Jurkat, Clone E6-1 (cell line): ENCODE measurements around the gene PDE6C.
"Not testable (repeated sequence)": the region's sequence is repeated elsewhere in the genome, so short reads cannot be mapped to it uniquely, and the experiment has no call there.

Experiments
- DNase-seq: peaks from one replicate; pipeline ENCODE4 v3.0.0-alpha.2; 2011; ENCODE audit warnings: low read depth, low spot score
- H3K4me3 ChIP-seq: 2 replicates; pipeline ENCODE4 v1.5.1; 2011; ENCODE audit warnings: mild to moderate bottlenecking, low read length, control low read depth, moderate library complexity

The PDE6C gene

GRCh38 chr10:93678805-93679587 lies 66.7 kb downstream of the PDE6C start:
- no peak overlapping the region for H3K4me3 ChIP-seq
- no peak for DNase-seq

GRCh38 chr10:93680412-93681047 lies 68.2 kb downstream of the PDE6C start:
- peak; percentile 15 for DNase-seq
- H3K4me3 ChIP-seq: no peak overlapping the region

- no peak overlapping the region for H3K4me3 ChIP-seq
- no peak for DNase-seq
Observed at GRCh38 chr10:93687737-93688136, 75.4 kb downstream of the PDE6C start.

- no peak for DNase-seq
- no peak overlapping the region for H3K4me3 ChIP-seq
Observed at GRCh38 chr10:93695740-93696139, 83.4 kb downstream of the PDE6C start.

GRCh38 chr10:93696582-93696981 lies 84.2 kb downstream of the PDE6C start:
- not testable (repeated sequence) for H3K4me3 ChIP-seq, DNase-seq

- no peak for DNase-seq
- H3K4me3 ChIP-seq: no peak overlapping the region
Observed at GRCh38 chr10:93697207-93697606, 84.9 kb downstream of the PDE6C start.

GRCh38 chr10:93701866-93702209 lies 89.5 kb downstream of the PDE6C start:
- H3K4me3 ChIP-seq: peak overlapping the region; percentile 62
- no peak for DNase-seq

- H3K4me3 ChIP-seq: peak within 1 kb of the TSS; percentile 62
- DNase-seq: peak; percentile 87
Observed at GRCh38 chr10:93702210-93703001, 90.1 kb downstream of the PDE6C start, which contains the start of gene FRA10AC1. TSS of gene FRA10AC1 (minus strand) at chr10:93702592. CDS start at chr10:93700106, 2,486 bp downstream.

GRCh38 chr10:93703066-93703465 lies 90.7 kb downstream of the PDE6C start:
- no peak for DNase-seq
- peak overlapping the region; percentile 62 for H3K4me3 ChIP-seq

- no peak overlapping the region for H3K4me3 ChIP-seq
- no peak for DNase-seq
Observed at GRCh38 chr10:93703841-93704240, 91.5 kb downstream of the PDE6C start.

- no peak overlapping the region for H3K4me3 ChIP-seq
- DNase-seq: no peak
Observed at GRCh38 chr10:93704451-93704850, 92.1 kb downstream of the PDE6C start.

GRCh38 chr10:93707623-93708022 lies 95.3 kb downstream of the PDE6C start:
- DNase-seq: peak; percentile 16
- H3K4me3 ChIP-seq: no peak overlapping the region

- no peak for DNase-seq
- H3K4me3 ChIP-seq: no peak overlapping the region
Observed at GRCh38 chr10:93710333-93710909, 98.1 kb downstream of the PDE6C start.

GRCh38 chr10:93711891-93712290 lies 99.6 kb downstream of the PDE6C start:
- DNase-seq: no peak
- H3K4me3 ChIP-seq: no peak overlapping the region

GRCh38 chr10:93712593-93712992 lies 100.3 kb downstream of the PDE6C start:
- H3K4me3 ChIP-seq: no peak overlapping the region
- DNase-seq: no peak

- H3K4me3 ChIP-seq: no peak overlapping the region
- DNase-seq: no peak
Observed at GRCh38 chr10:93715345-93715744, 103.0 kb downstream of the PDE6C start.
